Memory B cell (primary cell): Measurements from ENCODE around the gene PCMTD2.
"Not testable (repeated sequence)": the region's sequence is repeated elsewhere in the genome, so short reads cannot be mapped to it uniquely, and the experiment has no call there.

Source experiments
- ATAC-seq: fragments of 150-1000 bp; cut with Tn5 transposase; 2 replicates; pipeline ENCODE4 v1.10.0; 2021; ENCODE audit warnings: low read depth, mild to moderate bottlenecking, moderate library complexity
- DNase-seq, 2 donors: peaks; one replicate each; pipeline ENCODE4 v3.0.0; 2022; ENCODE audit warnings: low spot score in 2 of 2
- H3K27ac Mint-ChIP-seq: one replicate; pipeline ENCODE4 v1.8.0; 2022; ENCODE audit warnings: mild to moderate bottlenecking, moderate library complexity, mixed read lengths
- H3K27me3 Mint-ChIP-seq: one replicate; pipeline ENCODE4 v1.8.0; 2022; ENCODE audit warnings: mixed read lengths
- H3K36me3 Mint-ChIP-seq: one replicate; pipeline ENCODE4 v1.8.0; 2022; ENCODE audit warnings: mild to moderate bottlenecking, mixed read lengths
- H3K4me1 Mint-ChIP-seq: one replicate; pipeline ENCODE4 v1.8.0; 2022; ENCODE audit warnings: mixed read lengths
- H3K4me3 Mint-ChIP-seq: one replicate; pipeline ENCODE4 v1.8.0; 2022; ENCODE audit warnings: mild to moderate bottlenecking, moderate library complexity, mixed read lengths
- H3K9me3 Mint-ChIP-seq: one replicate; pipeline ENCODE4 v1.8.0; 2022; ENCODE audit warnings: mixed read lengths

PCMTD2 gene

DNA sequence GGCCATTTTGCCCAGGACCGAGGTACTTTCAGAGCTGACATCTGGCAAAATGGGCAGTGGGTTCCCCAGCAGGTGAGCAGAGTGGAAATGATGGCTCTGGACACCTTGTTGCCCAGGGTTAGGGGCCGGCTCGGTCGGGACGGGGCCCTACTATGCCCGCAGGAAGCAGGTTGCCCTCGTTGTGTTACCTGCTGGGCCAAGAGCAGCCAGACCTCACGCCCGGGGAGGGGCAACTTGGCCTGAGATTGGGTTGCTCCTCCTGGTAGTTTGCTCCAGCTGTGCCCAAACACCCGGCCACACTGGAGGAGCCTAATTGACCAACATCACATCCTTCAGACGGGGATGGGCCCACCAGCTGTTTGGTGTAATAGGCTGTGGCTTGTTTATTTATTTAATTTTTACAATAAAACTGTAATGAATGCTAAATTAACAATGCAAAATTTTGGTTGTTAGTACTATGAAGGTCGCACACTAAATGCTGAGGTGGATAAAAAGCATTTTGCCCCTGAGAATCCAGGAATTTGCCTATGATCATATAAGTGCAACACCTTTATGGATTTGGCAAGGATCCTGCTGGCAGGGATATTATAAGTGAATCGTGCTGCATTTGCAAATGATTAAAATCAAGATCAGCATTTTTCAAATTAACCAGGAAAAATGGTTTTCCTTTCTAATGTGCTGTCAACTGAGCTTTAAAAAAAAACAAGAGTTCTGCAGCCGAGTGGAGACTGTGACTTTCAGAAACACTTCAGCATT lies 26.6 kb upstream of the PCMTD2 start:
- no peaks in the 10 kb centered on the region for H3K9me3 Mint-ChIP-seq
- H3K4me3 Mint-ChIP-seq = no peak overlapping the region
- ATAC-seq (no peak), DNase-seq (no peak)
- no peak overlapping the region for H3K27ac Mint-ChIP-seq
- H3K36me3 Mint-ChIP-seq = peaks cover 2% of the 10 kb centered on the region
- H3K4me1 Mint-ChIP-seq = peaks cover 4% of the 10 kb centered on the region
- peaks cover 11% of the 10 kb centered on the region for H3K27me3 Mint-ChIP-seq

DNA sequence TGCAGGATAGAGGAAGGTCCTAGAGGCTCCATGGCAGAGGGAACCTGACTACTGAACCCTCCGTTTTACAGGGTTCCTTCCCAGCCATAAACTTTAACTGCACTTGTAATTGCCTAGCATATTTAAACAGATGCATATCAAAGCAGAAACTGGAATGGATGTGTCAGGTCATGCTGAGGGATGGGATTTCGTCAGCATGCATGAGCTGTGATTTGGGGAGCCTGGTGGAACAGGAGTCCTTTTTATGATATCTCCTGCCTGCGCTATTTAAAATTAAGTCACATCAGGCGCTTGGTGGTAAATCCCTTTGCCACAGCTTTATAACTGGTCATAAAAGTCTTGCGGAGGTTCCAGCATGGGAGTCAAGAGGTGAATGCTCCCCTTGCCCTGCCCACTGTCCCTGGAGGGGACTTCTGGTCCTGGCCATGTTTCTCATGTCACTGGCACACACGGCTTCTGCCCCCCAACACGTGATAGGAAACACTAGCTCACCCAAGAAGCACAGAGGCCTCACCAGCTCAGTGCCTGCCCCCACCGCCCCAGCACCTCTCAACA lies 26.0 kb upstream of the PCMTD2 start:
- Mint-ChIP-seq H3K36me3 (no peaks in the 10 kb centered on the region), H3K27ac (no peak overlapping the region), H3K9me3 (no peaks in the 10 kb centered on the region), H3K4me1 (peaks cover 4% of the 10 kb centered on the region), H3K4me3 (no peak overlapping the region), H3K27me3 (peaks cover 10% of the 10 kb centered on the region)
- DNase-seq = no peak
- ATAC-seq = no peak

DNA sequence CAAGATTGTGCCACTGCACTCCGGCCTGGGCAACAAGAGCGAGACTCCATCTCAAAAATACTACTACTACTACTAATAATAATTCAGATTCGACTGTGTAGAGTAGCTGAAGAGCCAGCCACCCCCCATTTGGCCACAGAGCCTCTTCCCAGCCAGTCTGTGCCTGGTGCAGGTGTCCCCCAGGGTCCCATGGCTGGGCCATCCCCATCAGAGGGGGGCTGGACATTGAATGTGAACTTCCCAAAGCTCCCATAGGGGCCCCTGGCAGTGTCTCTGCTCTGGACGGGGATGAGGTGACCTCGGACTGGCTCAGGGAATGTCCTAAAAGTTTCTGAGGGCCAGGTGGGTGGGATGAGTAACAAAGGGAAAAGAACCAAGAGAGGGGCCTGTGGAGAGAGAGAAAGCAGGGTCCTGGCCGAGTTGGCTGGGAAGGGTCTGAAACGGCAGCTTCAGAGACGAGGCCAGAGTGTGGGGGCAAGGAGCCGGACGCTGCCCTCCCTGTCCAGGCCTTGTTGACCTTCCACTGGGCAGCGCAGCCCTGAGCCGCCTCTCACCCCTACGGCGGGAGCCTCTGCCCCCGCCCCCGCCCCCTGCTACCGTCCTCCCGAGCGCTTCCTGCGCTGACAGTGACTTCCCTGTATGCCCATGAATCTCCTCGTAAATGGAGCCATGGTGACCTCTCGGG lies 24.9 kb upstream of the PCMTD2 start:
- Mint-ChIP-seq H3K36me3 (no peaks in the 10 kb centered on the region), H3K27ac (no peak overlapping the region), H3K27me3 (peaks cover 10% of the 10 kb centered on the region), H3K4me1 (peaks cover 4% of the 10 kb centered on the region), H3K9me3 (no peaks in the 10 kb centered on the region), H3K4me3 (no peak overlapping the region)
- DNase-seq (no peak), ATAC-seq (no peak)

DNA sequence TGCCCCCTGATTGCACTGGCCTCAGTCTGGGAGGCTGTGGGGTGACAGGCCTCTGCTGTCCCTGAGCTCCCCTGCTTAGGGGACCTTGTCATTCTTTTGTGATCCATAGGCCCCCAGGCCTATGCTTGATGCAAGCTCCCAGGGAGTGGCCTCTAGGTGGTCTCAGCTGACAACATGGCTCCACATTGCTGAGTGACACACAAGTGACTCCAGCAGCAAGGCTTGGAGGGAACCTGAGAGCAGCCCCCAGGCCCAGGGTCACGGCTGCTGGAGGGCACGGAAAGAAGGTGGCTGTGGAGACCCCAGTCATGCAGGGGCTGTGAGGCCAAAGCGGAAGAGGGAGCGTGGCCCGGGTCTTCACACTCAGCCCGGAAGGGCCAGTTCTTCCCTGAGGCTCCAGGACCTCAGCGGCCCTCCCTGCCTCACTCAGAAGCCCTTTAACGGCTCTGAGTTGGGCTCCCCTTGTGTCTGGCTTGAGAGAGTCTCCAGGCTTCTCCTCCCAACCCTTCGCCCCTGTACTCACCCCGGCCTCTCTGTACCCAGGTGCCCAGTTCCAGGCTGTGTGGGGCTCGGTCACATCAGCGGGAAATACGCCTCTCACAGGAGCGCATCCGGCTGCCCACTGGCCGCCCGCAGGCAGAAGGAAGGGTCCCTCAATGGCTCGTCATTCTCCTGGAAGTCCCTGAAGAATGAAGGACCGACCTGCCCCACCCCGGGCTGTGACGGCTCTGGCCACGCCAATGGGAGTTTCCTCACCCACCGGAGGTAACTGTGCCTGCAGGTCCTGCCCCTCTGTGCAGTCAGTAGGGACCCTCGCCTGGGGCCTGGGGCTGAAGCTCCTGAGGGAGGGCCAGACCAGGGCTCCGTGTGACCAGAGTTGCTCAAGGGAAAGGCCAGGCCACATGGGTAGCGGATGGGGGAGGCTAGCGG lies 23.7 kb upstream of the PCMTD2 start:
- H3K36me3 Mint-ChIP-seq = no peaks in the 10 kb centered on the region
- no peak overlapping the region for H3K4me3 Mint-ChIP-seq
- H3K27ac Mint-ChIP-seq = no peak overlapping the region
- H3K9me3 Mint-ChIP-seq = no peaks in the 10 kb centered on the region
- H3K4me1 Mint-ChIP-seq = peaks cover 4% of the 10 kb centered on the region
- no peak for ATAC-seq
- no peak for DNase-seq
- peaks cover 4% of the 10 kb centered on the region for H3K27me3 Mint-ChIP-seq

DNA sequence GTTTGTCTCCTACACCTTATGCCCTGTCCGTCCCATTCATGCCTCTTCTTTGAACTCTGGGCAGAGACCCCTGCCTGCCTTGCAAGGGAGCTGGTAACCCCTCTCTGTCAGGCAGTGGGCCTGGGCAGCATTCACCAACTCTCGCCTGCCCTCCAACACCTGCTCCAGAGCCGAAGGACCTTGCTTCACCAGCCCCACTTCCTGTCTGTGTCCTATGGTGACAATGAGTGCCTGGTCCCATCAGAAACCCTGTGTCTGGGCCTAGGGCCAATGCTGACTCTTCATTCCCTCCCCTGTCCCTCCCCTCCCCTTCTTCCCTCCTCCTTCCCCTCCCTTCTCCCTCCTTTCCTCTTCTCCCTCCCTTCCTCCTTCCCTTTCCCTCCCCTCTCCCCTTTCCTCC lies 22.8 kb upstream of the PCMTD2 start:
- ATAC-seq = no peak

DNA sequence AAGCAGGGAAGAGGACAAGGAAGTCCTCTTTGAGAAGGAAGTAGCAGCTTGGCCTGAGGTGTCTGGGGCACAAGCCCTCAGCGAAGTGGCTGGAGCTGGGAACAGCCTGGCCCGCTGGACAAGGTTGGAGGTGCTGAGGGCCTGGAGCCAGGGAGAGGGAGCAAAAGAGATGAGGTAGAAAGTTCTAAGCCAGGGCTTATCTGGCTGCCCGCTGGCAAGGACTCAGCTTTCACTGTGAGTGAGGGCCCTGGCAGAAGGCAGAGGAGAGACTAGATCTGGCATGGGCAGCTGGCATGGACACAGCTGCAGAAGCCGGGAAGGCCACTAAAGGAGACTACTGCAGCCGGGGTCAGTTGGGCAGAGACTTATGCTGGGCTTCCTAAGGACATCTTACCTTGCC lies 21.8 kb upstream of the PCMTD2 start:
- no peak for ATAC-seq
- DNase-seq = no peak
- H3K27ac Mint-ChIP-seq = no peak overlapping the region
- H3K36me3 Mint-ChIP-seq = no peaks in the 10 kb centered on the region
- peaks cover 4% of the 10 kb centered on the region for H3K4me1 Mint-ChIP-seq
- H3K27me3 Mint-ChIP-seq = peaks cover 1% of the 10 kb centered on the region
- H3K4me3 Mint-ChIP-seq = no peak overlapping the region
- H3K9me3 Mint-ChIP-seq = no peaks in the 10 kb centered on the region

More for the DNA sequence above, 22.8 kb upstream of the PCMTD2 start:
- peaks cover 4% of the 10 kb centered on the region for H3K4me1 Mint-ChIP-seq
- no peak for DNase-seq
- no peaks in the 10 kb centered on the region for H3K36me3 Mint-ChIP-seq
- H3K27me3 Mint-ChIP-seq = peaks cover 5% of the 10 kb centered on the region
- no peaks in the 10 kb centered on the region for H3K9me3 Mint-ChIP-seq
- no peak overlapping the region for H3K4me3 Mint-ChIP-seq
- H3K27ac Mint-ChIP-seq = no peak overlapping the region

DNA sequence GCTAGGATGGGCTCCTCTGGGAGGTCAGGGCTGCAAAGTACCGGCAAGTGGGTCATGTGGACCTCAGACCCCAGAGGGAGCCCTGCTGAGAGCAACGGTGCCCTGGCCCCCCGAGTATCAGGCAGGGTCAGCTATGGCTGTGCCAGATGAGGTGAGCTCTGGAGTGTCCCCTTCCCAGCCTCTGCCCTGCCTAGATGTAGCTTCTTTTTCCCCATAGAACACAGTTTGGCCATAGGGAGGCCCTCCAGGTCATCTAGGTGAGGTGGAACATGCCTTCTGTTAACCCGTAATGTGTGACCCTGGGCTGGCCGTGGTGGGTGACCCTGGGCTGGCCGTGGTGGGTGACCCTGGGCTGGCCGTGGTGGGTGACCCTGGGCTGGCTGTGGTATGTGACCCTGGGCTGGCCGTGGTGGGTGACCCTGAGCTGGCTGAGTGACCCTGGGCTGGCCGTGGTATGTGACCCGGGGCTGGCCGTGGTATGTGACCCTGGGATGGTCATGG lies 21.2 kb upstream of the PCMTD2 start:
- DNase-seq = no peak
- Mint-ChIP-seq H3K9me3 (no peaks in the 10 kb centered on the region), H3K27me3 (peaks cover 1% of the 10 kb centered on the region), H3K27ac (no peak overlapping the region), H3K4me3 (no peak overlapping the region), H3K4me1 (peaks cover 8% of the 10 kb centered on the region), H3K36me3 (no peaks in the 10 kb centered on the region)
- no peak for ATAC-seq

DNA sequence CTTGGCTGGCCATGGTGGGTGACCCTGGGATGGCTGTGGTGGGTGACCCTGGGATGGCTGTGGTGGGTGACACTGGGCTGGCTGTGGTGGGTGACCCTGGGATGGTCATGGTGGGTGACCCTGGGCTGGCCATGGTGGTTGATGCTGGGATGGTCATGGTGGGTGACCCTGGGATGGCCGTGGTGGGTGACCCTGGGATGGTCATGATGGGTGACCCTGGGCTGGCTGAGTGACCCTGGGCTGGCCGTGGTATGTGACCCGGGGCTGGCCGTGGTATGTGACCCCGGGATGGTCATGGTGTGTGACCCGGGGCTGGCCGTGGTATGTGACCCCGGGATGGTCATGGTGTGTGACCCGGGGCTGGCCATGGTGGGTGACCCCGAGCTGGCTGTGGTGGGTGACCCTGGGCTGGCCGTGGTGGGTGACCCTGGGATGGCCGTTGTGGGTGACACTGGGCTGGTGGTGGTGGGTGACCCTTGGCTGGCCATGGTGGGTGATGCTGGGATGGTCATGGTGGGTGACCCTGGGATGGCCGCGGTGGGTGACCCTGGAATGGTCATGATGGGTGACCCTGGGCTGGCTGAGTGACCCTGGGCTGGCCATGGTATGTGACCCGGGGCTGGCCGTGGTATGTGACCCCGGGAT lies 20.5 kb upstream of the PCMTD2 start:
- H3K4me1 Mint-ChIP-seq, ATAC-seq, H3K4me3 Mint-ChIP-seq, H3K27me3 Mint-ChIP-seq, H3K36me3 Mint-ChIP-seq, DNase-seq, H3K27ac Mint-ChIP-seq, H3K9me3 Mint-ChIP-seq: not testable (repeated sequence)

DNA sequence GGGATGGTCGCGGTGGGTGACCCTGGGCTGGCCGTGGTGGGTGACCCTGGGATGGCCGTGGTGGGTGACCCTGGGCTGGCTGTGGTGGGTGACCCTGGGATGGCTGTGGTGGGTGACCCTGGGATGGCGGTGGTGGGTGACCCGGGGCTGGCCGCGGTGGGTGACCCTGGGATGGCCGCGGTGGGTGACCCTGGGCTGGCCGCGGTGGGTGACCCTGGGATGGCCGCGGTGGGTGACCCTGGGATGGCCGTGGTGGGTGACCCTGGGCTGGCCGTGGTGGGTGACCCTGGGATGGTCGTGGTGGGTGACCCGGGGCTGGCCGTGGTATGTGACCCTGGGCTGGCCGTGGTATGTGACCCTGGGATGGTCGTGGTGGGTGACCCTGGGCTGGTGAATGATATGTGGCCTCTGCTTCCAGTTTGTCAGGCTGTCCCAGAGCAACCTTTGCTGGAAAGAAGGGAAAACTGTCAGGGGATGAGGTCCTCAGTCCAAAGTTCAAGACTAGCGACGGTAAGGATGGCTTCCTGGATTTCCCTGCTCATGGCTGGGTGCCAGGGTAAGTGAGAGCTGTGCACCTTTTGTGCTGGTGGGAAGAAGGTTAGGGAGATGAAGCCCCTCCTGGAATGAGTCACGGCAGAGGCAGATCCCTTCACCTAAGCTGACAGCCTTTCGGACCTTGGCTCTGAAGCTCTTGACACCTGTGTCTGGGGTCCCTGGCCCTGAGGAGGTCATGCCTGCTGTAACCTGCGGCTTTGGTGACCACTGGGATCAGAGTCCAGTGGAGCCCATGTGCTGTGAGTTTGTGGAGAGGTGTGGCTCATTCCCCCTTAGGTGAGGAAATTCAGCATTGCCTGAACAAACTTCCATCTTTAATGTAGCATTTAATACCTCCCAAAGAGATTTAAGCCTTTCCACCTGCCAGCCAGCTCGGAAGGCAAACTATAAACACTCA lies 19.1 kb upstream of the PCMTD2 start:
- Mint-ChIP-seq H3K27ac (no peak overlapping the region), H3K4me3 (no peak overlapping the region)

DNA sequence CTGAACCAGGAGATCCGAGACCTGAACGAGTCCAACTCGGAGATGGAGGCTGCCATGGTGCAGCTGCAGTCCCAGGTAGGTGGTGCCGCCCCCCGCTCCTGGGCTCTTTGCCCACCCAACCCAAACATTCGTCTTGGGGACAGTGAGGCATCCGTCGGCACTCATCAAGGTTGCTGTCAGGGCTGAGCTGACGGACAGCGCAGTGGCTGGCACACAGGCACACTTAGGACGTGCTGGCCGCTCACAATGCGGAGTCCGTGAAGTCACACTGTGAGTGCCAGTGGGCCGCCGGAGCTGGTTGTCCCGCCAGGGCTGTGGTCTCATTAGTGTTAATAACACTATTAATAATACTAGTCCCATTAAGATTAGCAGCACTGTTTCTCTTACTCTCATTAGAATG lies 18.2 kb upstream of the PCMTD2 start:
- H3K36me3 Mint-ChIP-seq = no peaks in the 10 kb centered on the region
- H3K4me3 Mint-ChIP-seq = no peak overlapping the region
- no peak for ATAC-seq
- H3K9me3 Mint-ChIP-seq = no peaks in the 10 kb centered on the region
- H3K4me1 Mint-ChIP-seq = peaks cover 10% of the 10 kb centered on the region
- H3K27ac Mint-ChIP-seq = no peak overlapping the region
- H3K27me3 Mint-ChIP-seq = peaks cover 3% of the 10 kb centered on the region
- DNase-seq = no peak

More for the DNA sequence above, 19.1 kb upstream of the PCMTD2 start:
- no peaks in the 10 kb centered on the region for H3K36me3 Mint-ChIP-seq
- H3K27me3 Mint-ChIP-seq = peaks cover 1% of the 10 kb centered on the region
- H3K9me3 Mint-ChIP-seq = no peaks in the 10 kb centered on the region
- H3K4me1 Mint-ChIP-seq = peaks cover 8% of the 10 kb centered on the region
- no peak for DNase-seq
- ATAC-seq = no peak

DNA sequence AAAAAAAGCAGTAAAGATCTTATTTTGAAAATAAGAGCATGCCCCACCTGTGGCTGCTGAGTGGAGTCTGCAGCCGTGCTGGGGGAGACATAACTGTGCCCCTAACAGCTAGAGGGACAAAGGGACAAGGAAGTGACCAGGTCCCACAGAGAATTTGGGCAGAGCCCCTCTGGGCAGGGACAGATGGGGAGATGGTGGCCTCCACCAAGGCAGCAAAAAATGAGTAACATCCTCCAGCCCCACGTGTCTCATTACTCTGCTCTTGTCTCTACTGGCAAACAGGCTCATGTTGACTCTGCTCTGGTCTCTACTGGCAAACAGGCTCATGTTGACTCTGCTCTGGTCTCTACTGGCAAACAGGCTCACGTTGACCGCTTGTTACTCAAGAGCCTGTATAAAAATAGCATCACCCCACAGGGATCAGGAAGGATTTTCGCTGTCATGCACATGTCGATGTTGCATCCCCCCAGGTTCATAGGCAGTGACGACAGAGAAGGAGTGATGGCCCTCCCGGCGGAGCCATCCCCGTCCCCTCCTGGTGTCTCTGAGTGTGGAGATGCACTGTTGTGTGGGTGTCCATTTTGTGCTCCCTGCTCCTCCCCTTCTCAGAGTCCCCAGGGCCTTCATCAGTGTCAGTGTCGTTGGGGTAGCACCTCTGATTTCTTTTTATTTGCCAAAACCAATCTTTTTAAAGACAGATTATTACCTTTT lies 17.3 kb upstream of the PCMTD2 start:
- ATAC-seq (no peak), DNase-seq (no peak)
- Mint-ChIP-seq H3K27ac (no peak overlapping the region), H3K9me3 (no peaks in the 10 kb centered on the region), H3K27me3 (peaks cover 5% of the 10 kb centered on the region), H3K4me1 (peaks cover 12% of the 10 kb centered on the region), H3K36me3 (no peaks in the 10 kb centered on the region), H3K4me3 (no peak overlapping the region)

DNA sequence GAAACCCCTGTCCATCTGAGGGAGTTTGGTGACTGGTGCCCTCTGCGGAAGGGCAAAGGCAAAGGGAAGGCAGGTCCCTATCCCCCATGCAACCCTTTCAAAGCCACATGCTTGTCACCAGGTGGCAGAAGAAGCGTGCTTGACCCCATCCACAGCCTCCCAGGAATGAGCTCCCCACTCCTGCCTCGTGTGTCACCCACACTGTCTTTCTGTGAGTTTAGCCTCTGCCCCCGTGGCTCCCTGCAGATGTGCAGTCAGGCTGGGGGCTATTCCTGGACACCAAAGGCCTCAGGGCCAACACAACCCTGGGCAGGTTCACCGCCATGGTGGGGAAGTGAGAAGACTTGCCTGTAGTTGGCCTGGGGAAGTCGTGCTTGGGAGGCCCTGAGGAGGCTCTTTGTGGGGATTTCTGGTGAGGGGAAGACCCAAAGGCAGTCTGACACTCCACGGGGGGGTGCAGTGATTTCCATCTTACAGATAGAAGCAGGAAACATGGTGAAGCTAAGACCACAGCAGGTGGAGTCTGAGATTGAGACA lies 16.6 kb upstream of the PCMTD2 start:
- Mint-ChIP-seq H3K4me3 (no peak overlapping the region), H3K36me3 (no peaks in the 10 kb centered on the region), H3K27me3 (peaks cover 7% of the 10 kb centered on the region), H3K9me3 (no peaks in the 10 kb centered on the region), H3K27ac (no peak overlapping the region), H3K4me1 (peaks cover 8% of the 10 kb centered on the region)
- ATAC-seq = peak; percentile 85
- no peak for DNase-seq
